ENCODE measurements around the gene MYCBPAP.

The MYCBPAP gene

GRCh38 chr17:50551884-50552283, 43.6 kb downstream of the MYCBPAP start:
- no peak for DNase-seq (ENCODE audit: low spot score)

- DNase-seq (ENCODE audit: low spot score), result no peak
Observed at GRCh38 chr17:50554201-50554600, 46.0 kb downstream of the MYCBPAP start.

- DNase-seq (ENCODE audit: low spot score), result no peak
Observed at GRCh38 chr17:50556803-50557202, 48.6 kb downstream of the MYCBPAP start.

GRCh38 chr17:50557630-50558029, 49.4 kb downstream of the MYCBPAP start:
- no peak for DNase-seq (ENCODE audit: low spot score)

GRCh38 chr17:50558091-50558490, 49.9 kb downstream of the MYCBPAP start:
- no peak for DNase-seq (ENCODE audit: low spot score)

- no peak for DNase-seq (ENCODE audit: low spot score)
Observed at GRCh38 chr17:50558581-50558940, 50.3 kb downstream of the MYCBPAP start.

- no peak for DNase-seq (ENCODE audit: low spot score)
Observed at GRCh38 chr17:50558941-50559614, 50.8 kb downstream of the MYCBPAP start.

GRCh38 chr17:50559674-50560184, 51.5 kb downstream of the MYCBPAP start:
- DNase-seq (ENCODE audit: low spot score), result peak; percentile 56

GRCh38 chr17:50560185-50560824, 52.1 kb downstream of the MYCBPAP start, which contains the start of gene CACNA1G:
CACNA1G (plus strand) TSS chr17:50560715; CDS start chr17:50561460, 745 bp downstream.
- peak; percentile 85 for DNase-seq (ENCODE audit: low spot score)

- DNase-seq (ENCODE audit: low spot score), result no peak
Observed at GRCh38 chr17:50560931-50561745, 52.9 kb downstream of the MYCBPAP start.

GRCh38 chr17:50561746-50562141, 53.5 kb downstream of the MYCBPAP start:
- no peak for DNase-seq (ENCODE audit: low spot score)

- DNase-seq (ENCODE audit: low spot score), result no peak
Observed at GRCh38 chr17:50562242-50563091, 54.2 kb downstream of the MYCBPAP start.

GRCh38 chr17:50563092-50563511, 54.9 kb downstream of the MYCBPAP start:
- no peak for DNase-seq (ENCODE audit: low spot score)

GRCh38 chr17:50564916-50565315, 56.7 kb downstream of the MYCBPAP start:
- DNase-seq (ENCODE audit: low spot score), result no peak

- no peak for DNase-seq (ENCODE audit: low spot score)
Observed at GRCh38 chr17:50565402-50566350, 57.4 kb downstream of the MYCBPAP start.

GRCh38 chr17:50566886-50567285, 58.6 kb downstream of the MYCBPAP start:
- no peak for DNase-seq (ENCODE audit: low spot score)

- no peak for DNase-seq (ENCODE audit: low spot score)
Observed at GRCh38 chr17:50568659-50569058, 60.4 kb downstream of the MYCBPAP start.

GRCh38 chr17:50569592-50569991, 61.4 kb downstream of the MYCBPAP start:
- no peak for DNase-seq (ENCODE audit: low spot score)

- DNase-seq (ENCODE audit: low spot score), result no peak
Observed at GRCh38 chr17:50570032-50570431, 61.8 kb downstream of the MYCBPAP start.

GRCh38 chr17:50570528-50570927, 62.3 kb downstream of the MYCBPAP start:
- no peak for DNase-seq (ENCODE audit: low spot score)

GRCh38 chr17:50571681-50572080, 63.4 kb downstream of the MYCBPAP start:
- DNase-seq (ENCODE audit: low spot score), result no peak

Data from SW480 (cell line).